GM21825 (cell line): ENCODE measurements around the gene ACTR2.
"Not testable (repeated sequence)": the region's sequence is repeated elsewhere in the genome, so short reads cannot be mapped to it uniquely, and the experiment has no call there.

ENCODE experiments used
- ATAC-seq: cut with Tn5 transposase; IDR thresholded peaks from one replicate; pipeline ENCODE4 v1.9.1; 2021; ENCODE audit warnings: mild to moderate bottlenecking, moderate library complexity; ENCODE audit not compliant: unreplicated experiment

ACTR2 gene

DNA sequence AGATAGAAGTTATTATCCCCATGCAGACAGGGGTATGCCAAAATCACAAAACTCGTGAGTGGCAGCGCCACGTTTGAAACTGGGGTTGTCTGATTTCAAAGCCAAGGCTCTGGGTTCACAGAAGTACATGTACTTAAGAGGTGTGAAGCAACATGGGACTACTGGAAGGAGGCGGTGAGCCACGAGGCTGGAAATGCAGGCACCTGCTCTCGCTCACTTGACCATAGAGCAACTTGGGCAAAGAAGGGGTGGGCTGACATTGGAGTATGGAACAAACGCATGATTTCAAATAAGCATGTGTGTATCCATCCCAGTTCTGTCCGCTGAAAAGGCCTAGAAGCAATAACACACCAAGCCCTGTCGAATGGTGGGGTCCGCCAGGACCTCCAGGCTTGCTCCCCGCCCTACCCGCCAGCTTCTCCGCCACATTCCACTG, 593 bp upstream of the ACTR2 start:
- peak; percentile 17 for ATAC-seq

DNA sequence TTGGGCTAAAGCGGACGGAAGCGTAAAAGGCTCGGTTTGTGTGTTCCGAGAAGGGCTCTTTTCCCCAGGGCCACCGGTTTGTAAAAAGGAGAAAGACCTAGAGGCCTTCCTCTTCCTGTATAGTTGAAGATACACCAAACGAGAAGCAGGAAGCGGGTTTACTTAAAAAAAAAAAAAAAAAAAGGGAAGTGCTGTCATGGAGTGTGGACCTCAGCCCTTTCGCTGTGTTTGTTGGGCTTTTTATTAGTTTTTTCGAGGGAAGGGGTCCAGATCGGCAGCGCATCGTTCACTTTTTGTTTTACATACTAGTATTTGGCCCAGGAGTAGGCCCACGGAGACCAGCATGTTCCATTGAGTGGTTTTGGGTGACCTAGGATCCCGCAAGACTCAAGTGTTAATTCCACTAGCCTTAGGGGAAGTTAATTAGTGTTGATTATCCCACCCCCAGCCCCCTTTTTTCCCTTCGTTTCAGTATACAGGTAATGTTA, 676 bp downstream of the ACTR2 start:
- ATAC-seq: peak; percentile 27

DNA sequence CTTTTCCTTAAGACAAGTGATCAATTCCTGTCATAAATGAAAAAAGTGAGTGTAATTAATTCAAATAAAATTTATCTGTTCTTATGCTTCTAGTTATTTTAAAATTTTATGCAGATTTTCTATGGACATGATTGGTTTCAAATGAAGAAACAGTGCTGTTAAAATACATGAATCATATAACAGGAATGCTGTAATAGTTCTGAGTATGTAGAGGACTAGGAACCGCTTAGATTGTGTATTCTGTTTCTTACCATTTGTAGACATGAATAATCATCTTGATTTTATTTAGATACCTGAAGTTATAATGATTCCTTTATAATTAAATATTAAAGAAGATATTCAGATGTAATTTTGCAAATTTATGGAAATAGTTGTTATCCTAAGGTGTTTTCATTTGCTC, 3.5 kb downstream of the ACTR2 start:
- ATAC-seq: no peak

DNA sequence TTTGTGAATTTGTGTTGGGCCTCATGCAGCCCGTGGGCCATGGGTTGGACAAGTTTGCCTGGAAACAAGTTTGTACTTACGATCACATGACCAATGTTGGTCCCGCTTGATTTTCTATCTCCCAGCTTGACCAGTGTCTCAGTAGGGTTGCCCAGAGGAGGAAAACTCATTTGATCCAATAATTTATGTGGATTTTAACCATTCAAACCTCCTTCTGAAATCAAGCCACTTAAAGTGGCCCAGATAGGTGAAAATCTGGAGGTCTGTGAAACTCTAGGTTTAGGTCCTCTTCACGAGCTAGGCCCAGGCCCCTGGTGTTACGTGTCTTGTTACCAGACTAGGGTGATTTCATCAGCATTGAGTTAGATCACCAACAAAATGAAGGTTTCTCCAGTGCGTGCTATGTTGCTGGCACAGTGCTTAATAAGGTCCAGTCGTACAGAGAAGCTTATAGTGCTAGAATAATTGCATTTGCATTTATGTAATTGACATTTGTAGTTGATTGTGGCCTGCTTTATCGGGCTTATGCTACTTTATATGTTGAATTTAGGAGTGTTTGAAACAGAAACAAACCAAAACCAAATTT, 4.4 kb downstream of the ACTR2 start:
- no peak for ATAC-seq

DNA sequence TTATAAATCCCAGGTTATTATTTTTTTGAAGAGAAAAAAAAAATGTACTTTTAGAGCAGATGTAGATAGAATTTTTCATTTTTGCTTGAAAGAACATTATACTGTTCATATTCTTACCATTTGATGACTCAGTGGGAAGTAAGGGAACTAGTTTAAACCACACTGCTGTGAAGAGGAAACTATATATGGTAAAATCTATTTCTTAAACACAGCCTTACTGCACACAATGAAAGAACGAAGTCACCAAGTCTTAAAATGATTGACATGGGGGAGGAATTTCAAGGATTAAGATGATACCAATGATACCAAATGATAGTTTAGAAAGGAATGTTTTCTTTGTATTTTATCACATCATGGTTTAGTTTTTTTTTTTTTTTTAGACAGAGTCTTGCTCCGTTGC, 5.0 kb downstream of the ACTR2 start:
- ATAC-seq: no peak

DNA sequence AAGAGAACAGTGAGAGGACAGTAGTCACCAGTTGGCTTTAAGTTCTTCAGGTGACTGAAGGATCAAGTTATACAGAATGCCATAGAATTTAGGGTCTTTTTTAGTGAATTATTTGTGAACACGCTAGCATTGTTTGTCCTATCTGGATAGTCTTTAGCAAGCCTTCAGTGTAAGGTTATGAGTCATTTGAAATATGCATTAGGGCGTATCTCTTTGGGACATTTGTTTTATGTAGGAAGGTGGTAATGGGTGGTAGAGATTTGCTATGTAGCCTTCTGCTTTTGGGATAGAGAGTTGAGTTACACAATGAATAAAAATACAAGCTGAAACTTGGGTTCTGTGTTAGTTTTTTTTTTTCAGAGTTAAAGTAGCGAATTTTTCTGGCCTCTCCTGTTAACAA, 13.0 kb downstream of the ACTR2 start:
- ATAC-seq: no peak

DNA sequence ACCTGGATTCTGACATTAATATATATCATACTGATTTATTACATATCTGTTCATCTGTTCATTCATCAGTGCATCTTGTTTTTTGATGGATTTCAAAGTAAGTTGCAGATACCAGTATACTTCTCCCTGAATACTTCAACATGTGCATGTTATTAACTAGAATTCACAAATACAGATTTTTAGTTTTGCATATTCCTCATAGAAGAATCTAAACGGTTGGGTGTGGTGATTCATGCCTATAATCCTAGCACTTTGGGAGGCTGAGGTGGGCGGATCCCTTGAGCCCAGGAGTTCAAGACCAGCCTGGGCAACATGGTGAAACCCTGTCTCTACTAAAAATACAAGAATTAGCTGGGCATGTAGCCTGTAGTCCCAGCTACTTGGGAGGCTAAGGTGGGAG, 16.8 kb downstream of the ACTR2 start:
- not testable (repeated sequence) for ATAC-seq

DNA sequence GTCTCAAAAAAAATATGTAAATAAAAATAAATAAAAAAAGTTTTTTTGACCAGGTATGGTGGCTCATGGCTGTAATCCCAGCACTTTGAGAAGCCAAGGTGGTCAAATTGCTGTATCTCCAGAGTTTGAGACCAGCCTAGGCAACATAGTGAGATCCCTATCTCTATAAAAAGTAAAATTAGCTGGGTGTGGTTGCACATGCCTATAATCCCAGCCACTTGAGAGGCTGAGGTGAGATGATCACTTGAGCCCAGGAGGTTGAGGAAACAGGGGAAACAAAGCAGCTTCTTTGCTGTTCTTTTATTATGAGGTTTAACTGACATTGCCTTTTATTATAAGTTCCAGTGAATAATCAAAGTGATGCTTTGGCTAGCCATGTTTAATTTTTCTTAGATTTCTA, 25.0 kb downstream of the ACTR2 start:
- ATAC-seq: no peak

DNA sequence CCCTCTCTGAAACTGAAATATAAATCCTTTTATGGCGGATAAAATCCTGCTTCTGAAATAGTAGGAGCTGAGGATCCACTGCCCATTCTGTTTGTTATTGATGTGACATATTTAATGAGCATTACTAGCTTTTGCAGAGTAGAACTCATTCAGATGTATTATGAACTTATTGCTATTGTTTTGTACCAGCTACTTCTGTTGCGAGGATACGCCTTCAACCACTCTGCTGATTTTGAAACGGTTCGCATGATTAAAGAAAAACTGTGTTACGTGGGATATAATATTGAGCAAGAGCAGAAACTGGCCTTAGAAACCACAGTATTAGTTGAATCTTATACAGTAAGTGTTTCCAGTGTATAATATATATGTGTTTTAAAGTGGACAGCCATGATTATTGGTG, 27.7 kb downstream of the ACTR2 start:
- no peak for ATAC-seq

DNA sequence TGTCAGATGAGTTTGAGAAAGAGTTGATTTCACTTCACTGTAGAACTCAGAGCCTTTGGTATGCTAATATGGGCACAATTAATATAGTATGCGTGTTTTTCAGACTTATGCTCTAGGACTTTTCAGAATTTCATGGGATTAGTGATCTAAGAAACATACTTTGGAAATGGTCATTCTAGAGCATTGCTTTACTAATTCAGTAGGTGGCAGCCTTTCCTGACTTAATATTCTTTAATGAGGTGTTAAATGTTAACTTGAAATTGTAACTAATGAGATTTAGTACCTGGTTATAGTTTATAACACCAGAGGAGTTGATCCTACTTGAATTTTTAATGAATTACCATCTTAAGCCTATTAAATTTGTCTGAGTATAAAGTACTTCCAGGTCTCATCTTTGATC, 28.4 kb downstream of the ACTR2 start:
- no peak for ATAC-seq

DNA sequence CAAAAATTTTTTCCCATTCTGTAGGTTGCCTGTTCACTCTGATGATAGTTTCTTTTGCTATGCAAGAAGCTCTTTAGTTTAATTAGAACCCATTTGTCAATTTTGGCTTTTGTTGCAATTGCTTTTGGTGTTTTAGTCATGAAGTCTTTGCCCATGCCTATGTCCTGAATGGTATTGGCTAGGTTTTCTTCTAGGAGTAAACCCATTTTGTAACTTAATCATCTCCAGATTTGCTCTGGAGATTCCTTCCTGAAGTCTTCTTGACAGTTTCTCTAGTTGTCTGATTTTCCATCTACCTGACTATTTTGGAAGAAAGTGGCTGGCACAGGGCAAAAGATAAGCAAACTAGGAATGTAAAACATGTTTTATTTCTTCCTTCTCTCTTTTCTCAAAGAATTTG, 30.2 kb downstream of the ACTR2 start:
- ATAC-seq: not testable (repeated sequence)

DNA sequence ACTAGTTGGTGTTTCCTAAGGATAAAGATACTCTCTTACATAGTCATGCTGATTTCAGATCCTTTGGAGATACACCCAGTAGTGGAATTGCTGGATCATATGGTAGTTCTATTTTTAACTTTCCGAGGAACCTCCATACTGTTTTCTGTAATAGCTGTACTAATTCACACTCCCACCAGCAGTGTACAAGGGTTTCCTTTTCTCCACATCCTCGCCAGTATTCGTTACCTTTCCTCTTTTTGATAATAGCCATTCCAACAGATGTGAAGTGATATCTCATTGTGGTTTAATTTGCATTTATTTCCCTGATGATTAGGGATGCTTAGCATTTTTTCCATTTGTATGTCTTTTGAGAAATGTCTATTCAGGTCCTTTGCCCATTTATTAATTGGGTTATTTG, 34.0 kb downstream of the ACTR2 start:
- ATAC-seq: no peak

DNA sequence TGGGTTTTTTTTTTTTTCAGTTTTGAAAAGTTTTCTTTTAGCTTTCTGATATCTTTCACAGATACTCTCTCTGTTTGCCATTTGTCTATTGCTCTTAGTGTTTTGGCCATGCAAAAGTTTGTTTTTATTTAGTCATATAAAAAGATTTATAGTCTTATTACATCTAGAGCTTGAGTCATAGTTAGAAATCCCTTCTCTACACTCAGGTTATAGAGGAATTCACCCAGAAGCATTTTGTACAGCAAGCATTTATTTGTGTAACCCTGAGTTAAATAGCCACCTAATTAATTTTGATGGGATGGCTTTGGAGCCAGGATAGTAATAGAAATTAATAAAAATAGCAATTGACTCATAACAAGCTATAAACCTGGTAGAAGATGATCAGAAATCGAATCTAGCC, 35.6 kb downstream of the ACTR2 start:
- ATAC-seq: no peak

DNA sequence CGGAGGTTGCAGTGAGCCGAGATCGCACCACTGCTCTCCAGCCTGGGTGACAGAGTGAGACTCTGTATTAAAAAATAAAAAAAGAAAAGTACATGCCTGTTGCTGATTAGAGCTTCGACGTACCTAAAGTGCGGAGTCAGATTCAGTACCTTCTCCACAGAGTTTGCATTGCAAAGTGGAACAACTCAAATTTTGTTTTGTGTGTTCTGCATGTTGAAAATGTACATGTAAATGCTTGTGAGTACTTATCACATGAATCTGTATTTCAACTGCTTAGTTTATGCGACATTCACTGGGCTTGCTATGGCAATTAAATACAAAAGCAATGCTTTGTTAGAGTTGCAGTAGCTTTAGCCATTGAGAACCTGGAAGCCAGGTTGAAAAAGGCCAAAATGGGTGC, 36.4 kb downstream of the ACTR2 start:
- no peak for ATAC-seq

DNA sequence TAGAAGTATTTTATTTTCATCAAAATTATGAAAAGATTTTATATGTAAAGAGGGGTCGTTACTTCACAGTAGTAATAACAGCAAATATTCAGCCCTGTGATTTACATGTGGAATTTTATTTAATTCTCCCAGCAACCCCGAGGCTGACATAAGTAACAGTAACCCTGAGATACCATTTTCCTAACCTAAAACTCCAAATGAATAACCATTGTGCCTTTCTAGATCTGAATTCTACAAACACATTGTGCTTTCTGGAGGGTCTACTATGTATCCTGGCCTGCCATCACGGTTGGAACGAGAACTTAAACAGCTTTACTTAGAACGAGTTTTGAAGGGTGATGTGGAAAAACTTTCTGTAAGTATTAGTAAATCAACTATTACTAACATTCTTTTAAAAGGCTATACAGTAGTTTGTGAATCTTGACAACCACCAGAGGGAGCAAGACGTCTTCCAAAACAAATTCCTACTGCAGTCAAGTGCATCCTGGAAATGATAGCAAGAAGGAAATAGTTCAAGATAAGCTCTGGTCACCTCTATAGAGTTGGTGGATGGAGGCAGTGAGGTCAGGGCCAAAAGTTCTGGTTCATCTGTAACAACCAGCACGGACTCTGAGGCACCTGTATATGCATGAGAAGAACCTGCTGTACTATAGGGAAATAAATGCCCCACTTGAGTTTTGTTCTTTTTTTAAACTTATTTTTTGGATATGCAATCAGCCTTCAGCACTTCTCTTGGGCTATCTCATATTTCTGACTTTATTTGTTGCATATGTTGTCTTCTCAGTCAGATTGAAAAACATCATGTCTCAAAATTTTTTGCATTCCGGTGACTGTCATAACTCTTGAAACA, 37.4 kb downstream of the ACTR2 start:
- no peak for ATAC-seq

DNA sequence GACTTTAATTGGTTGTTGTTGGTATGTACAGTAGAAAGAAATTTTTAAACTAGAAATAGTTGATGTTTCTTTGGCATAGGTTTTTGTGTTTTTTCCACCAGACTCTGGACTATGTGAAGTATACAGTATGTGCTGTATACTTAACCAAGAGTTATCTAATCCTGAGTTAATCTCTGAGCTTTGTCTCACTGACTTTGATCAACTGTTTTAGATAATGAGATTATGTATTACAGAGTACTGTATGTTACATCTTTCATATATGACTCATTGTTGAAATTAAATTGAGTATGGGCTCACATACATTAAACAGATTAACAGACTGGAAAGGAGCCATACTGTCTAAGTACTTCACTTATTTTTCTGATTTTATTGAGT, 38.0 kb downstream of the ACTR2 start:
- ATAC-seq: no peak

DNA sequence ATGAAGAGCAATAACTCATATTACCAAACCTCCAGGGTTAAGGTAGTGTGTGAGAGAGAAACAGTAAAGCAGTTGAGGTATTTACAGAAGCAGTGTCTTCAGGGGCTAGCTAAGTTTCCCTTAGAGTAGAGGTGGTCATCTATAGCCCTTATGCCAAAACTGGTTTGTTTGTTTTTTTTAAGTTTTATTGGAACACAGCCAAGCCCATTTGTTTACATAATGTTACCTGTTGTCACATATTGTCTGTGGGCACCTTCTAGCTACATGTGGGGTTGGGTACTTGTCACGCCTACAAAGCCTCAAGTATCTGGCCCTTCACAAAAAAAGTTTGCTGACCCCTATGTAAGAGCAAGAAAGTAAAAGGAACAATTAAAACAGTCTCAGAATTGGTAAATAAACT, 39.4 kb downstream of the ACTR2 start:
- ATAC-seq: no peak

DNA sequence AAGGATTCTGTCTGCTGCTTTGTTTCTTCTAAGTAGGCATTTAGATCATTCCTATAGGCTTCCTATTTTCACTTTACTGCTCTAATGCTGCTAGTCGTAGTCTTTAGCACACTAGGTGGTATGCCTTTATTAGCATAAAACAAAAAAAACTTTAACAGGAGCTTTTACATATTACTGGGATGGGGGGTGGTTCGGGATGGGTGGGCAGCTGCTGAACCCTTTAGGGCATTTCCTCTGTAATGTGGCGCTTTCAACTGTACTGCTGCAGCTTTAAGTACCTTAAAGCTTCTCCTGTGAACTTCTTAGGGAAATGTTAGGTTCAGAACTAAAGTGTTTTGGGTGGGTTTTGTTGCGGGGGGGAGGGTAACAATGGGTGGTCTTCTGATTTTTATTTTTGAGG, 41.3 kb downstream of the ACTR2 start:
- no peak for ATAC-seq

DNA sequence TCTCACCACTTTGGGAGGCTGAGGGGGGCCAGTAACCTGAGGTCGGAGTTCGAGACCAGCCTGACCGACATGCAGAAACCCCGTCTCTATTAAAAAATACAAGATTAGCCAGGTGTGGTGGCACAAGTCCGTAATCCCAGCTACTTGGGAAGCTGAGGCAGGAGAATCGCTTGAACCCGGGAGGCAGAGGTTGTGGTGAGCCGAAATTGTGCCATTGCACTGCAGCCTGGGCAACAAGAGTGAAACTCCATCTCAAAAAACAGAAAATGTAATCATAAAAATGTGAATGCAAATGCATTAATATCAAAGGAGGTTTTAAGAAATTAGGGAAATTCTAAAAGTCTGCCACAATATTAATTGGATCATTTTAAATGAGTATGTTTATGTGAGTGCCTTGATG, 45.7 kb downstream of the ACTR2 start:
- no peak for ATAC-seq

DNA sequence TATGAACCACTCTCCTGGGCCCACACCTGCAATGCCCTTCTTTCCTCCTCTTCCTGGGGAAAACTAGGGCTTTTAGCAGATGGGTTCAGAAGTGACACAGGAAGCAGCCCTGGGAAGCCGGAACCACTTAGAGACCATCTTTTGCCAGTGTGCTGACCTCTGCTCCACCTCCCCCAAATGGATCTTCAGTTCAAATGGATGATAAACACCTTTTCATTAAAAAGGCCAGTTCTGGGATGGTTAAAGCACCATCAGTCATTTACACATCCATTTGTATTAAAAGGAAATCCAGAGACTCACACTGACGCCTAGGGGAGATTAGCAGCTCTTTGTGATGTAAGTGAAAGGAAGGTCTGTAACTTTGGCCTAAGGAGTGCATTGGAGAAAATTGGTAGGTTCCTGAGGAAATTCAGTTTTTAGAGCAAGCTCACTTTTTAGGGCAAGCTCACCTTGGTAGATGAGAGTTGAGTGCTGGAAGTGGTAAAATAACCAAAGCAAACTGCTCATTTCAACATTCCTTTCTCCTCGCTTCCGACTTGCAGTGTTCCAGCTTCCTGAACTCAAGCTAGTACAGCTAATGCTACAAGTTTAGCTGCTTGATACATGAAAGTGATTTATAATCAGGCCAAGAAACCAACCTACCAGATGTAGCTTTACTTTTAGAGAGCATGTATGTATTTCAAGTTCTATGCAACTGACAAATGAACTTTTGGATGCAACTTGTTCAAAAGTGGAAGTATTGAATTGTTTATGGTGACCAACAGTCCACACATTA, 47.7 kb downstream of the ACTR2 start:
- ATAC-seq: no peak

DNA sequence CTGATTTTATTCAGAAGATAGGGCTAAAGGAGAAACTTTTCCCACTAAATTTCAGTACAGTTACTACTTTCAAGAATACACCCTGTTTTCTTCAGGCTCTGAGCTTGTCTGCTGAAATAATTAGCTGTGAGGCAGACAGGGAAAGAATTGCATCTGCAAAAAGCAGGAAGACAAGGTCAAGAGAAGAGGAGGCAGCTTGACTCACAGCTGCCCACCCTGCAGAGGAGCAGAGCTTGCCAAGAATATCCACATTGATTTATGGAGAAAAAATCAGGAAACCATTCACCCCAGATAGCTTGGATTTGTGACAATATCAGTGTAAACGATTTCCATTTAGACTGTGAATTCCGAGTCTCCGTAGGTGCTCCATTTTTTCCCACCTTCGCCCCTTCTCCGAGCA, 49.0 kb downstream of the ACTR2 start:
- ATAC-seq: no peak

DNA sequence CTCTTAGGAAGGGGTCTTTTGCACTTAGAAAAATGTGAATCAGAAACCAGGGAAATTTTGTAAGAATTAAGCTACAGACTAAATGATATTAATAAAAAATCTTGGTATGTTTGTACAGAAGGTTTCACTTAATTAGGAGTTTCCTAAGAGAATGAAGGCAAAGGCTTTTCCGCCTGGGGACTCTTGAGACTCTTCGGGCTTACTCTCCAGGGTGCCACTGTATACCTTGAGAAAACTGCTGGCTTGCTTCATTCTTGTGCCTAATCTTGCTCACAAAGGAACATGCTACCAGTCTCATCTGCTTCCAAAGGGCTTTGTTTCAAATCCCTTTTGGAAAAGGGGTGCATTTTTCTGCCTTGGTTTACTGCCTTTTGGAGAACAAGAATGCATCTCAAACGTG, 49.5 kb downstream of the ACTR2 start:
- ATAC-seq: no peak
